ENCODE results near the gene MBL2.

- TF ChIP-seq CTCF (IDR thresholded peaks at IDR 0.05) (peak in 2 of 4 experiments; percentile 8 to 9), POLR2A (IDR thresholded peaks at IDR 0.05) (no peak)
These were observed 43.1 kb downstream of the MBL2 start for GRCh38 chr10:52729271-52730104.

Measured in uterus (tissue), 2 donors.